Mesenchymal stem cell (in vitro differentiated cells and primary cell): ENCODE results near the gene CAPG.

Experiments used
- DNase-seq: peaks from one replicate; pipeline ENCODE4 v3.0.0-alpha.2; 2013
- H2AFZ ChIP-seq: one replicate; pipeline ENCODE4 v1.6.1; 2013; ENCODE audit warnings: low read depth, mild to moderate bottlenecking, control low read depth, inconsistent platforms, low read length, moderate library complexity
- H2AK5ac ChIP-seq: 2 replicates; pipeline ENCODE4 v1.6.1; 2013; ENCODE audit warnings: low read length, moderate library complexity, mild to moderate bottlenecking, inconsistent platforms; ENCODE audit not compliant: severe bottlenecking
- H2BK120ac ChIP-seq: one replicate; pipeline ENCODE4 v1.6.1; 2013; ENCODE audit warnings: low read depth, mild to moderate bottlenecking, inconsistent platforms, low read length, moderate library complexity
- H2BK12ac ChIP-seq, 2 experiments: one replicate each; pipeline ENCODE4 v1.6.1; 2013; ENCODE audit warnings: inconsistent platforms in 2 of 2, low read length in 2 of 2, mild to moderate bottlenecking in 2 of 2, moderate library complexity in 2 of 2, control low read depth in 1 of 2
- H2BK15ac ChIP-seq: one replicate; pipeline ENCODE4 v1.6.1; 2013; ENCODE audit warnings: mild to moderate bottlenecking, low read depth, inconsistent platforms; ENCODE audit not compliant: poor library complexity, severe bottlenecking
- H2BK5ac ChIP-seq: 2 replicates; pipeline ENCODE4 v1.6.1; 2013; ENCODE audit warnings: low read depth, mild to moderate bottlenecking, low read length, control low read depth, inconsistent platforms; ENCODE audit not compliant: poor library complexity, severe bottlenecking
- H3K14ac ChIP-seq, 2 experiments: one replicate each; pipeline ENCODE4 v1.6.1; 2013; ENCODE audit warnings: inconsistent platforms in 2 of 2, low read length in 2 of 2, control low read depth in 1 of 2, mild to moderate bottlenecking in 1 of 2, moderate library complexity in 1 of 2
- H3K18ac ChIP-seq, 2 experiments: one replicate each; pipeline ENCODE4 v1.6.1; 2013; ENCODE audit warnings: inconsistent platforms in 2 of 2, low read length in 2 of 2, control low read depth in 1 of 2, low read depth in 1 of 2, mild to moderate bottlenecking in 1 of 2
- H3K23ac ChIP-seq, 2 experiments: one replicate each; pipeline ENCODE4 v1.6.1; 2013; ENCODE audit warnings: inconsistent platforms in 2 of 2, low read length in 2 of 2, mild to moderate bottlenecking in 2 of 2, moderate library complexity in 2 of 2, control low read depth in 1 of 2
- H3K27ac ChIP-seq: 2 replicates; pipeline ENCODE4 v1.5.1; 2013; ENCODE audit warnings: mild to moderate bottlenecking, moderate library complexity, low read length, control low read depth, inconsistent platforms; ENCODE audit not compliant: poor library complexity, severe bottlenecking
- H3K27me3 ChIP-seq, 2 experiments: 2 replicates each; pipeline versions ENCODE4 v1.6.1 to v1.7.0; 2013; ENCODE audit warnings: low read length in 2 of 2, mild to moderate bottlenecking in 2 of 2, moderate library complexity in 2 of 2, control low read depth in 1 of 2, inconsistent platforms in 1 of 2; ENCODE audit not compliant: control insufficient read depth in 1 of 2, insufficient read depth in 1 of 2
- H3K36me3 ChIP-seq, 2 experiments: 2 replicates each; pipeline versions ENCODE4 v1.6.1 to v1.7.0; 2013; ENCODE audit warnings: low read length in 2 of 2, control low read depth in 1 of 2, inconsistent platforms in 1 of 2, low read depth in 1 of 2, mild to moderate bottlenecking in 1 of 2; ENCODE audit not compliant: insufficient read depth in 2 of 2, control insufficient read depth in 1 of 2
- H3K4ac ChIP-seq, 2 experiments: one replicate each; pipeline ENCODE4 v1.6.1; 2013; ENCODE audit warnings: inconsistent platforms in 2 of 2, low read length in 2 of 2, mild to moderate bottlenecking in 2 of 2, moderate library complexity in 2 of 2, control low read depth in 1 of 2, low read depth in 1 of 2
- H3K4me1 ChIP-seq: 2 replicates; pipeline ENCODE4 v1.6.1; 2013; ENCODE audit warnings: low read depth, low read length, control low read depth; ENCODE audit not compliant: control insufficient read depth, insufficient read depth
- H3K4me2 ChIP-seq: 2 replicates; pipeline ENCODE4 v1.6.1; 2013; ENCODE audit warnings: low read length, mild to moderate bottlenecking, inconsistent platforms; ENCODE audit not compliant: poor library complexity, severe bottlenecking
- H3K4me3 ChIP-seq, 2 experiments: 2 replicates each; pipeline versions ENCODE4 v1.5.1 to v1.7.0; 2013; ENCODE audit warnings: low read length in 2 of 2, mild to moderate bottlenecking in 2 of 2, control low read depth in 1 of 2, low read depth in 1 of 2; ENCODE audit not compliant: insufficient read depth in 1 of 2
- H3K79me1 ChIP-seq: replicated peaks from 2 replicates; pipeline ENCODE4 v1.6.1; 2013; ENCODE audit warnings: mild to moderate bottlenecking, control low read depth, low read length, inconsistent platforms; ENCODE audit not compliant: poor library complexity, severe bottlenecking
- H3K9ac ChIP-seq: 2 replicates; pipeline ENCODE4 v1.7.0; 2013; ENCODE audit warnings: mild to moderate bottlenecking, low read length, moderate library complexity
- H3K9me3 ChIP-seq: 2 replicates; pipeline ENCODE4 v1.7.0; 2013; ENCODE audit warnings: mild to moderate bottlenecking, low read length; ENCODE audit not compliant: control insufficient read depth
- H4K8ac ChIP-seq: one replicate; pipeline ENCODE4 v1.6.1; 2013; ENCODE audit warnings: inconsistent platforms, mild to moderate bottlenecking, low read length, moderate library complexity
- H4K91ac ChIP-seq: one replicate; pipeline ENCODE4 v1.6.1; 2013; ENCODE audit warnings: mild to moderate bottlenecking, low read length, inconsistent platforms
- WGBS: methylation state at CpG from one replicate; pipeline ENCODE4 v1.1.7; 2013; ENCODE audit warnings: mixed read lengths; 5-methylcytosine and 5-hydroxymethylcytosine counted together

The CAPG gene

DNA sequence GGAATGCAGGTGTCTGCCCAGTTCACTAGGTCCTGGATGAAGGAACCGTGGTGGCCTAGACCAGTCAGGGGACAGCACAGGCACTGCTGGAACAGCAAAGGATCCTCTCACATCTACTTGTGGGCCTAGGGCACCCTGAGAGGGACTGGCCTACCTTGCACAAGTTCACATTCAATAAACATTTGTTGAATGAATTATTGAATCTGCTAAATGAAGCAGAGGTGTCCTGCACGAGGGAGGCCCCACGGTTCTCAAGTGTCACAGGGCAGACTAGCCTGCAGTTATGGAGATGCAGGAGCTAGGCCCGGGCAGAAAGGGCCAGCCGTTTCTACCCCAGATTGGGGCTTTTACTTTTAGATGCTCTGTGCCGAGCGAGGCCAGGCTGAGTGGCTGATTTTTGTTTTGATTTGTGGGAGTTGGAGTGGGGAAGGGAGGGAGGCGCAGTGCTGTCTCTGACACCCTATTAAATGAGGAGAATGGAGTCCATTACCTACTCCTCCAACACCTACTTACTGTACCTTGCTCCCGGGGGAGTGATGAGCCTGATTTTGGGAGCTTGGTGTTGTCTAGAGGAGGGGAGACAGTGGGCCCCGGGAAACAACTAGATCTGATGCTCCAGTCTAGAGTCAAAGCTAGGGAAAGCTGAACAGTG is 26.8 kb upstream of the CAPG start:
- peak; percentile 41 for DNase-seq
- H3K18ac ChIP-seq = peak overlapping the region; percentile 91 to 98
- peak overlapping the region; percentile 56 for H3K27ac ChIP-seq
- peak overlapping the region in 1 of 2 experiments; percentile 68 for H3K14ac ChIP-seq
- peak overlapping the region; percentile 24 for H2BK120ac ChIP-seq
- peak overlapping the region; percentile 46 to 96 for H2BK12ac ChIP-seq
- H3K79me1 ChIP-seq = no peaks in the 10 kb centered on the region
- H4K91ac ChIP-seq = peak overlapping the region; percentile 79
- no peaks in the 10 kb centered on the region for H3K27me3 ChIP-seq
- H2BK5ac ChIP-seq = no peak overlapping the region
- H3K23ac ChIP-seq = no peak overlapping the region
- peak overlapping the region; percentile 85 for H3K9ac ChIP-seq
- peak overlapping the region; percentile 79 for H2BK15ac ChIP-seq
- H4K8ac ChIP-seq = peak overlapping the region; percentile 100
- no peaks in the 10 kb centered on the region for H3K9me3 ChIP-seq
- WGBS = 74% methylated on average over 7 of the region's 10 CpGs
- peak overlapping the region; percentile 3 for H3K4me2 ChIP-seq
- H3K4me3 ChIP-seq = peak overlapping the region in 1 of 2 experiments; percentile 46
- peaks cover 55% of the 10 kb centered on the region for H3K4me1 ChIP-seq
- peak overlapping the region; percentile 87 to 90 for H3K4ac ChIP-seq
- H2AK5ac ChIP-seq = no peak overlapping the region
- H3K36me3 ChIP-seq = no peaks in the 10 kb centered on the region
- peak overlapping the region; percentile 18 for H2AFZ ChIP-seq

DNA sequence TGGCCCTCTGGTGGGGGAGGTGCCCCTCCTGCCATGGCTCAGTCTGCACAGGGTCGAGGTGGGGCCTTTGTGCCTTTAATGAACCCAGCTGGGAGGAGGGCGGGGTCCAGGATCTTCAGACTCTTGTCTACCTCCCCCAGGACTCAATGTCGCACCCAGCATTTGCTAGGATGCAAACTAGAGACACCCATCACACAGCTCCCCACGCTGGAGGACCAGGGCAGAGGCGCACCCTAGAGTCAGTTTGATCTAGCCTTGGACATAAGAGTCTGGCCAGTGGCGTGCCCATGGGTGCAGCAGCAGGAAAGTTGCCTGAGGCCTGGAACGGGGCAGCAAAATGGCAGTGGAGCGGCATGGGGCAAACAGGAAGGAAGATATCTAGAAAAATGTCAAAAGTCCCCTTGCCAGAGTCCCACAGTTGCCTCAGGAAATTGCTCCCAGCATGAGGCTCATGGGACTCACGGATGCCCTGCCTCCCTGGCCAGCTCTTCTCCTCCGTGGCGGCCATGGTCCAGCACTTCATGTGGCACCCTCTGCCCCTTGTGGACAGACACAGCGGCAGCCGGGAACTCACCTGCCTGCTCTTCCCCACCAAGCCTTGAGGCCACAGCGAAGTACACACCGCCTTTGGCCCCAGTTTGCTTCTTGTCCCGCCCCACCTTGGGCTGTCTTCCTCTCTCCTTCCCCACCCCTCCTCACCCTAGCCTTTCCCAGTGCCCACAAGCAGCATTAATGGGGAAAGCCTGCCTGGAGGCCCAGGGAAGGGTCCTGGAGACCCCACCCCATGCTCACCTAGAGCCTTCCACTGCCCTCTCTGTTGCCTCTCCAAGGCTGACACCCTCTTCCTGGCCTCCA is 26.0 kb upstream of the CAPG start:
- no peak overlapping the region for H3K27ac ChIP-seq
- no peak overlapping the region for H3K23ac ChIP-seq
- H2AFZ ChIP-seq = no peak overlapping the region
- H3K79me1 ChIP-seq = no peaks in the 10 kb centered on the region
- H3K18ac ChIP-seq = peak overlapping the region; percentile 91 to 98
- H3K36me3 ChIP-seq = no peaks in the 10 kb centered on the region
- H3K27me3 ChIP-seq = no peaks in the 10 kb centered on the region
- H2BK5ac ChIP-seq = no peak overlapping the region
- H3K9ac ChIP-seq = peak overlapping the region; percentile 85
- peak overlapping the region; percentile 33 for H2AK5ac ChIP-seq
- H4K91ac ChIP-seq = peak overlapping the region; percentile 79
- H3K14ac ChIP-seq = no peak overlapping the region
- H2BK12ac ChIP-seq = peak overlapping the region; percentile 72 to 85
- peaks cover 57% of the 10 kb centered on the region for H3K4me1 ChIP-seq
- peak overlapping the region; percentile 87 for H2BK15ac ChIP-seq
- peak overlapping the region; percentile 100 for H4K8ac ChIP-seq
- 92% methylated on average over 16 of the region's 16 CpGs for WGBS
- no peak for DNase-seq
- no peak overlapping the region for H3K4me3 ChIP-seq
- no peaks in the 10 kb centered on the region for H3K9me3 ChIP-seq
- peak overlapping the region; percentile 40 to 63 for H3K4ac ChIP-seq
- H3K4me2 ChIP-seq = no peak overlapping the region
- peak overlapping the region; percentile 1 for H2BK120ac ChIP-seq

GRCh38 chr2:85435220-85435958 is 25.2 kb upstream of the CAPG start:
- Histone ChIP-seq H3K27me3 (no peaks in the 10 kb centered on the region), H4K8ac (peak overlapping the region; percentile 62), H3K14ac (no peak overlapping the region), H2BK12ac (peak overlapping the region; percentile 72 to 85), H2BK120ac (peak overlapping the region; percentile 77), H3K4me2 (no peak overlapping the region), H2BK15ac (peak overlapping the region; percentile 87), H2AFZ (no peak overlapping the region), H4K91ac (peak overlapping the region; percentile 77), H3K9ac (no peak overlapping the region), H3K23ac (no peak overlapping the region), H3K4ac (peak overlapping the region; percentile 40 to 67), H3K79me1 (no peaks in the 10 kb centered on the region), H3K18ac (peak overlapping the region; percentile 7 to 63), H2AK5ac (peak overlapping the region; percentile 36), H3K4me1 (peaks cover 63% of the 10 kb centered on the region), H3K4me3 (no peak overlapping the region), H2BK5ac (no peak overlapping the region), H3K27ac (no peak overlapping the region), H3K36me3 (no peaks in the 10 kb centered on the region), H3K9me3 (no peaks in the 10 kb centered on the region)
- WGBS = 95% methylated on average over 21 of the region's 21 CpGs
- no peak for DNase-seq
